ENCODE results near the gene CSRP3. TPM values are rescaled to one million over a fixed set of nuclear protein-coding genes. Genes with fewer than 3 reads are reported as not detected.
A peak's percentile ranks its signal among the peaks of the same experiment; 100 is the strongest.

The CSRP3 gene
- total and polyA plus RNA-seq, 7 donors, result 35.9 to 1,082 (median 710) TPM

GRCh38 chr11:19237813-19238212 lies 36.0 kb upstream of the CSRP3 start:
- no peak for DNase-seq
- WGBS, 3 donors, result 28 to 38% (median 33%) methylated on average over 5 of the region's 5 CpGs
- intact Hi-C loops (cut with DNase I), result loop anchor here in 1 of 2 donors (5.0 kb wide), 1 partner anchor 36 kb away; the partner anchor contains the start of gene CSRP3

GRCh38 chr11:19237381-19237780 lies 35.6 kb upstream of the CSRP3 start:
- Histone ChIP-seq H3K36me3 (ENCODE audit: insufficient read depth in 1 of 2, low read depth in 1 of 2) (no peaks in the 10 kb centered on the region), H3K4me3 (peak overlapping the region; percentile 81), H3K9me3 (no peaks in the 10 kb centered on the region), H3K27ac (peak overlapping the region; percentile 79), H3K4me1 (peaks cover 19% of the 10 kb centered on the region), H3K27me3 (ENCODE audit: insufficient read depth in 3 of 3, low read length in 2 of 3) (peaks cover 0 to 13% (median 9%) of the 10 kb centered on the region in 3 donors)
- intact Hi-C loops (cut with DNase I), result loop anchor here in 1 of 2 donors (5.0 kb wide), 1 partner anchor 35 kb away; the partner anchor contains the start of gene CSRP3
- 21 to 30% (median 28%) methylated on average over 8 of the region's 8 CpGs for WGBS, 3 donors
- ATAC-seq (peak in 1 of 4 donors; percentile 41), DNase-seq (no peak)
- TF ChIP-seq CTCF (IDR thresholded peaks at IDR 0.05), result no peak

More at GRCh38 chr11:19237813-19238212, 36.0 kb upstream of the CSRP3 start:
- no peaks in the 10 kb centered on the region for H3K9me3 ChIP-seq
- H3K4me3 ChIP-seq, result peak overlapping the region; percentile 81
- H3K4me1 ChIP-seq, result peaks cover 19% of the 10 kb centered on the region
- peak in 2 of 4 donors; percentile 31 to 40 for ATAC-seq
- no peak for TF ChIP-seq CTCF (IDR thresholded peaks at IDR 0.05)
- H3K27me3 ChIP-seq (ENCODE audit: insufficient read depth in 3 of 3, low read length in 2 of 3), result peaks cover 0 to 18% (median 9%) of the 10 kb centered on the region in 3 donors
- peak overlapping the region; percentile 79 for H3K27ac ChIP-seq
- H3K36me3 ChIP-seq (ENCODE audit: insufficient read depth in 1 of 2, low read depth in 1 of 2), result no peaks in the 10 kb centered on the region

- 34 to 52% (median 36%) methylated on average over 5 of the region's 5 CpGs for WGBS, 3 donors
- ATAC-seq, result peak; percentile 31 to 68 (median 50)
- intact Hi-C loops (cut with DNase I), result loop anchor here (5.0 kb wide), 2 partner anchors 37 to 1392 kb away; no protein-coding TSS in a partner anchor
- Histone ChIP-seq H3K27me3 (ENCODE audit: insufficient read depth in 3 of 3, low read length in 2 of 3) (no peaks in the 10 kb centered on the region), H3K27ac (peak overlapping the region; percentile 79), H3K4me3 (no peak overlapping the region), H3K4me1 (peaks cover 12% of the 10 kb centered on the region), H3K9me3 (no peaks in the 10 kb centered on the region), H3K36me3 (ENCODE audit: insufficient read depth in 1 of 2, low read depth in 1 of 2) (no peaks in the 10 kb centered on the region)
- TF ChIP-seq CTCF (IDR thresholded peaks at IDR 0.05), result no peak
- DNase-seq, result no peak
Observed at GRCh38 chr11:19234231-19234817, 32.5 kb upstream of the CSRP3 start.

GRCh38 chr11:19232910-19233503 lies 31.2 kb upstream of the CSRP3 start:
- Histone ChIP-seq H3K36me3 (ENCODE audit: insufficient read depth in 1 of 2, low read depth in 1 of 2) (no peaks in the 10 kb centered on the region), H3K27me3 (ENCODE audit: insufficient read depth in 3 of 3, low read length in 2 of 3) (no peaks in the 10 kb centered on the region), H3K4me3 (no peak overlapping the region), H3K4me1 (peaks cover 12% of the 10 kb centered on the region), H3K9me3 (no peaks in the 10 kb centered on the region), H3K27ac (peak overlapping the region; percentile 79)
- TF ChIP-seq CTCF (IDR thresholded peaks at IDR 0.05), result no peak
- 13 to 24% (median 20%) methylated on average over 5 to 6 of the region's 6 CpGs for WGBS, 3 donors
- ATAC-seq (peak; percentile 67 to 84 (median 78)), DNase-seq (no peak)
- intact Hi-C loops (cut with DNase I), result loop anchor here (5.0 kb wide), 2 partner anchors 36 to 1391 kb away; no protein-coding TSS in a partner anchor

All from psoas muscle (tissue), 8 donors.